HG02852 (cell line): ENCODE data around the gene MUC21.
"Not testable (repeated sequence)": the region's sequence is repeated elsewhere in the genome, so short reads cannot be mapped to it uniquely, and the experiment has no call there.

Experiments
- ATAC-seq: cut with Tn5 transposase; IDR thresholded peaks from one replicate; pipeline ENCODE4 v1.9.1; 2021; ENCODE audit warnings: mild to moderate bottlenecking, moderate library complexity; ENCODE audit not compliant: unreplicated experiment

Gene MUC21

DNA sequence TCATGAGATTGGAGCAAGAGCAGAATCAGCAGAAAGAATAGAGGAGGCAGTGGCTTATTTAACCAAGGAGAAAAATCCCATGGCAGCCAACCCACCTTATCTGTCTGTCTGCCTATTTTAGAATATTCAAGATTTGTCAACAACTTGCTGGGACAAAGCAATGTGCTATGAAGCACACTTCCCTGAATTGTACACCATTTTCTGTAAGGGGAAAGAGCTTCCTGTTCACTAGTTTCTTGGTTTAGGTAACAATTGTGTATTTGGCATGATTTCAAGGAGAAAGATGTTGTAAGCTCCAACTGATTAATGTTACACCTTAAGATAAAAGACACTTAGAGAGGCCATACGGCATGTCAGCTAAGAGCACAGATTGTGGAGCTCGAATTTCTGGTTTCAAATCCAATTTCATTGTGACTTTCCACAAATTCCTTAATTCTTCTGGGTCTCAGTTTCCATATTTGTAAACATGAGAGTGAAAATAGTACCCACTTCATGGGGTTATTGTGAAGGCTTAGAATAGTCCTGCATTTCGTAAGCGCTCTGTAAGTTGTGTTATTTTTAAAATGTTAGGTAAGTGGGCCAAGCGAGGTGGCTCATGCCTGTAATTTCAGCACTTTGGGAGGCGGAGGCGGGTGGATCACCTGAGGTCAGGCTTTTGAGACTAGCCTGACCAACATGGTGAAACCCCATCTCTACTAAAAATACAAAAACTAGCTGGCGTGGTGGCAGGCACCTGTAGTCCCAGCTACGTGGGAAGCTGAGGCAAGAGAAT lies 21.9 kb downstream of the MUC21 start:
- no peak for ATAC-seq

- no peak for ATAC-seq
Observed at GRCh38 chr6:31007694-31008093, 24.2 kb downstream of the MUC21 start.

GRCh38 chr6:31008165-31008564 lies 24.6 kb downstream of the MUC21 start:
- no peak for ATAC-seq

- ATAC-seq = no peak
Observed at GRCh38 chr6:31009731-31010130, 26.2 kb downstream of the MUC21 start.

DNA sequence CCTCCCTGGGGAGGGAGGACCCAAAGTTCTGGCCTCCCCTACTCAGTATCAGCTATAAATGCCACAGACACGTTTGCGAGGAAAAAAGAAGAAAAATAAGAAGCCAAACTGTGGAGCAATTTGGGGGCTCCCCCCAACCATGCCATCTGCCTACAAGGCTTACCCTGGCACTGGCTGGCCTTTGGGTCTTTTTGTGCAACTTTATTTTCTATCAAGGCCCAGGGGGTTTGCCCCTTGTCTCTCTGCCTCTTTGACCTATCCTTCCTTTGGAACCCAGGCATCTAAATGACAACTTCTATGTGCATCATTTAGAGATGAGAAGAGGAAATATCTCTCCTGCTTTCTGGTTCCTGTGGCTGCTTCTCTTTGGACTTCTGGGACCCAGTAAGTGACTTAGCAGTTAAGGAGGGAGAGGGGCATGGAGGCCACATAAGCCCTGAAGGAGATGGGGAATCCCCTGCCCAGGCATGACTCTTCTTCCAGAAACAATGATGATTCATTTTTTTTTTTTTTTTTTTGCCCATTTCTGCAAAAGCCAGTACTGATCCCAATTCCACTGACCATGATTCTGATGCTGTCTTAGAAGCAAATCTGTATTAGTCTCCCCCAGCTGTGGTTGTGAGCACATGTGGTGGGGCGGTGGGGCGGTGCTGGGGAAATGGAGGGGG lies 27.0 kb downstream of the MUC21 start, which contains the start of gene MUC22:
Gene MUC22, plus strand, starts transcription at position 82 of the 668 bp plus-strand sequence. Its CDS starts 233 bp downstream, at position 315.
- ATAC-seq = no peak

- no peak for ATAC-seq
Observed at GRCh38 chr6:31011153-31011552, 27.6 kb downstream of the MUC21 start.

DNA sequence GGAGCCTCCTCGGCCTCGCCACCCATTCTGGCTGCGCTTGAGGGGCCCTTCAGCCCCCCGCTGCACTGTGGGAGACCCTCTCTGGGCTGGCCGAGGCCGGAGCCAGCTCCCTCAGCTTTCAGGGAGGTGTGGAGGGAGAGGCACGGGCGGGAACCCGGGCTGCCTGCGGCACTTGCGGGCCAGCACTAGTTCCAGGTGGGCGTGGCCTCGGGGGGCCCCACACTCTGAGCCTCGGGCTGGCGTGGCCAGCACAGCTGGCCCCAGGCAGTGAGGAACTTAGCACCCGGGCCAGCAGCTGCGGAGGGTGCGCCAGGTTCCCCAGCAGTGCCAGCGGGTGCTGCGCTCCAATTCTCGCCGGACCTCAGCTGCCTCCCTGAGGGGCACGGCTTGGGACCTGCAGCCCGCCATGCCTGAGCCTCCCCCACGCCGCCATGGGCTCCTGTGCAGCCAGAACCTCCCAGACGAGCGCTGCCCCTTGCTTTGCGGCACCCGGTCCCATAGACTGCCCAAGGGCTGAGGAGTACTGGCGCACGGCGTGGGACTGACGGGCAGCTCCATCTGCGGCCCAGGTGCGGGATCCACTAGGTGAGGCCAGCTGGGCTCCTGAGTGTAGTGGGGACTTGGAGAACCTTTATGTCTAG lies 33.3 kb downstream of the MUC21 start:
- no peak for ATAC-seq

DNA sequence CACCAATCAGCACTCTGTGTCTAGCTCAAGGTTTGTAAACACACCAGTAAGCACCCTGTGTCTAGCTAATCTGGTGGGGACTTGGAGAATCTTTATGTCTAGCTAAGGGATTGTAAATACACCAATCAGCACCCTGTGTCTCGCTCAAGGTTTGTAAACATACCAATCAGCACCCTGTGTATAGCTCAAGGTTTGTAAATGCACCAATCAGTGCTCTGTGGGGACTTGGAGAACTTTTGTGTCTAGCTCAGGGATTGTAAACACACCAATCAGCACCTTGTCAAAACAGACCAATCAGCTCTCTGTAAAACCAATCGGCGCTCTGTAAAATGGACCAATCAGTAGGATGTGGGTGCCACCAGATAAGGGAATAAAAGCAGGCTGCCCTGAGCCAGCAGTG lies 33.9 kb downstream of the MUC21 start:
- not testable (repeated sequence) for ATAC-seq

GRCh38 chr6:31020057-31020456 lies 36.5 kb downstream of the MUC21 start:
- no peak for ATAC-seq

- ATAC-seq = not testable (repeated sequence)
Observed at GRCh38 chr6:31020631-31021255, 37.2 kb downstream of the MUC21 start.

DNA sequence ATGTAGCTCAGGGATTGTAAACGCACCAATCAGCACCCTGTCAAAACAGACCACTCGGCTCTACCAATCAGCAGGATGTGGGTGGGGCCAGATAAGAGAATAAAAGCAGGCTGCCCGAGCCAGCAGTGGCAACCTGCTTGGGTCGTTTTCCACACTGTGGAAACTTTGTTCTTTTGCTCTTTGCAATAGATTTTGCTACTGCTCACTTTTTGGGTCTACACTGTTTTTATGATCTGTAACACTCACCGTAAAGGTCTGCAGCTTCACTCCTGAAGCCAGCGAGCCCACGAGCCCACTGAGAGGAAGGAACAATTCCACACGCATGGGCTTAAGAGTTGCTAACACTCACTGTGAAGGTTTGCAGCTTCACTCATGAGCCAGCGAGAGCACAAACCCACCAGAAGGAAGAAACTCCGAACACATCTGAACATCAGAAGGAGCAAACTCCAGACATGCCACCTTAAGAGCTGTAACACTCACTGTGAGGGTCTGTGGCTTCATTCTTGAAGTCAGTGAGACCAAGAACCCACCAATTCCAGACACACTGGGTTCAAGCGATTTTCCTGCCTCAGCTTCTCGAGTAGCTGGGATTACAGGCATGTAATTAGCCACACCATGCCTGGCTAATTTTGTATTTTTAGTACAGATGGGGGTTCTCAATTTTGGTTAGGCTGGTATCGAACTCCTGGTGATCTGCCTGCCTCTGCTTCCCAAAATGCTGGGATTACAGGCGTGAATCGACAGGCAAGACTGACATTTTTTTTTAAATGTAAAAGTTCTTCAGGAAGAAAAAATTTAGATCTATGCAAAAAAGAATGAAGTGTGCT lies 38.4 kb downstream of the MUC21 start:
- not testable (repeated sequence) for ATAC-seq

DNA sequence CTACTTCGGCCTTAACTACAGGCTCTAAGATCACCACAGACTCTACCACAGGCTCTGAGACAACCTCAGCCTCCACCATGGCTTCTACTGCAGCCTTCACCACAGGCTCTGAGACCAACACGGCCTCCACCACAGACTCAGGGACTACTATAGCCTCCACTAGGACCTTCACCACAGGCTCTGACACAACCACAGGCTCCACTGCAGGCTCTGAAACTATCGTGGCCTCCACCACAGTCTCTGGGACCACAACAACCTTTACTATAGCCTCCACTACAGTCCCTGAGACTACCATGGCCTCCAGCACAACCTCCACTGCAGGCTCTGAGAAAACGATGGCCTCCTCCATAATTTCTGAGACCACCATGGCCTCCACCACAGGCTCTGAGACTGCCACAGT lies 42.1 kb downstream of the MUC21 start:
- no peak for ATAC-seq

DNA sequence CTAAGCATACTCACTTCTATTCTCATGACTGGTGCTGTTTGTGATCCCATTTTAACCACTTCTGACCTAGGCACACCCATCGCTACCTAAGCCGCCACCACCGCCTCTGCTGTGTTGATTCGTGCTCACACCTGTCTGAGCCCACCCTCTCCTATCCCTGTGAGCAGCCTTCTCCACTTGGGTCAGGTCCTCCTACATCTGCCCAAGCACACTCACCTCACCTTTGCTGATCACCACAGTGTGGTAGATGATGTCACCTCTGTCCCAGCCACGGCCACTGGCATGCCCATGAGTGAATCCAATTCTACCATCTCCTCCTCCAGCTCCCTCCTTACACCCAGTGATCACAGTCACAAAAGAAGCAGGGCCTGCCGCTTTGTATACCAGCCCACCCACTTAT lies 47.6 kb downstream of the MUC21 start:
- no peak for ATAC-seq

DNA sequence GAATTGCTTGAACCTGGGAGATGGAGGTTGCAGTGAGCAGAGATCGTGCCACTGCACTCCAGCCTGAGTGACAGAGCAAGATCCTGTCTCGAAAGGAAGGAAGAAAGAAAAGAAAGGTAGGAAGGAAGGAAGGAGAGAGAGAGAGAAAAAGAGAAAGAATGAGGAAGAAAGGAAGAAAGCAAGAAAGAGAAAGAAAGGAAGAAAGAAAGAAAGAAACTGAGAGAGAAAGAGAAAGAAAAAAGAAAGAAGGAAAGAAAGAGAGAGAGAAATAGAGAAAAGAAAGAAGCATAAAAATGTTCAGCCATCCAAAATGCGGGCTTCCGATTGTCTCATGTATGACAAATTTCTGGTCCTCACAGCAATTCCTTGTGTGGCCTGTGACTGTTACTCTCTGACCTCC lies 49.6 kb downstream of the MUC21 start:
- no peak for ATAC-seq

DNA sequence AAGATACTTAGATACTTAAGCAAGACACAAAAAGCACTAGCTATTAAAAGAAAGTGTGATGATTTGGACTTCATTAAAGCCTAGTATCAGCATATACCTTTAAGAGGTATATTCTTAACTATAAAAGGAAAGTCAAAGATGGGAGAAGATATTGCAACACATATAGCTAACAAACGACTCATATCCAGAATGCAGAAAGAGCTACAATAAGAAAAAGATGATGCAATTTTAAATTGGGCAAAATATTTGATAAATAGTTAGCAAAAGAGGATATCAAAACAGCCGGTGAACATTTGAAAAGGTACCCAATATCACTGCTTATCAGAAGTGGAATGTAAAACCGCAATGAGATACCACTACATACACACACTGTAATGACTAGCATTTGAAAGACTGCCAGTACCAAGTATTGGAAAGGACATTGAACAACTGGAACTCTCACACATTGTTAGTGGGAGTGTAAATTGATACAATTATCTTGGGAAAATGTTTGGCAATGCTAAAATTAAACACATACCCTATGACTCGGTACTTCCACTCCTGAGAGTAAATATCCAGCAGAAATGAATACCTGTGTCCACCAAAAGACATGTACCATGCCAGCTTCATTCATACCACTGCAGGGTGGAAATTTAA lies 52.5 kb downstream of the MUC21 start:
- ATAC-seq = no peak

GRCh38 chr6:31037169-31037568 lies 53.7 kb downstream of the MUC21 start:
- no peak for ATAC-seq

DNA sequence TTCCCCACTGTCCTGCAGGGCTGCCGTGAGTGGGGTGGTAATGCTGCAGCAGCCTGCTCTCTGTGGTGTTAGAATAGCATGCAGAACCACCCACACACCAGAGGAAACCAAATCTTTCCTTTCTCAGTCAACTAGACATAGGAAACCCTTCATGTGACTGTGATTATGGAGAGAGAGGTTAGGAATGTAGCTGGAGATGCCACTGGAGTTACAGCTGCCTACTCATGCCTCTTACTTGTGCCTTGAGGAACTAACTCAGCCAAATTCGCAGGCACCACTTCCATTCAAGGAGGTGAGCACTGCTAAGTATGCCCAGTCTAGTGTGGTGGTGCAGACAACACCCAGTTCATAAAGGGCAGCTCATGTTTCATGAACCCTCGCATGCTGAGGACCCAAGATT lies 54.2 kb downstream of the MUC21 start:
- ATAC-seq = no peak

GRCh38 chr6:31038559-31038958 lies 55.0 kb downstream of the MUC21 start:
- ATAC-seq = no peak
